GM12874 (cell line): ENCODE measurements around the gene EMC1.

Experiments
- TF ChIP-seq, protein P1 (sequence below): IDR thresholded peaks from 2 replicates; pipeline ENCODE4 v1.5.1; 2011; ENCODE audit warnings: low read depth, mild to moderate bottlenecking, control low read depth, low read length, moderate library complexity; ENCODE audit not compliant: insufficient read depth

The EMC1 gene

DNA sequence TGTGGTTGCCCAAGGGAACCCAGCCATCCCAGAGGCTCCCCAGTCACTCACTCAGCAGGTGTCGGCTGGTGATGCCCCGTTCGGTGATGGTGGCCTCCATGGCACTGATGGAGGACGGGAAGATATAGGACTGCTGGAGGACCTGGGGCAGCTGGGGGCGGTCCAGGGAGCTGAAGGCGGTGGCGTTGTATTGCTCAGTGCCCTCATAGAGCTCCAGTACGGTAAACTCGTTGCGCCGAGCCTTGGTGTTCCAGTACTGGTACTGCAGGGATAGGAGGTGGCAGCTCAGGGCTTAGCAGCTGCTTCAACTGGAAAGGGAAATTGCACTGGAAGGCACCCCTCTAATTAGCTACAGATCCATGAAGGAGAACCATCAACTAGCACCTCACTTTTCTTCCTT, 28.8 kb downstream of the EMC1 start:
- TF ChIP-seq, protein P1, sequence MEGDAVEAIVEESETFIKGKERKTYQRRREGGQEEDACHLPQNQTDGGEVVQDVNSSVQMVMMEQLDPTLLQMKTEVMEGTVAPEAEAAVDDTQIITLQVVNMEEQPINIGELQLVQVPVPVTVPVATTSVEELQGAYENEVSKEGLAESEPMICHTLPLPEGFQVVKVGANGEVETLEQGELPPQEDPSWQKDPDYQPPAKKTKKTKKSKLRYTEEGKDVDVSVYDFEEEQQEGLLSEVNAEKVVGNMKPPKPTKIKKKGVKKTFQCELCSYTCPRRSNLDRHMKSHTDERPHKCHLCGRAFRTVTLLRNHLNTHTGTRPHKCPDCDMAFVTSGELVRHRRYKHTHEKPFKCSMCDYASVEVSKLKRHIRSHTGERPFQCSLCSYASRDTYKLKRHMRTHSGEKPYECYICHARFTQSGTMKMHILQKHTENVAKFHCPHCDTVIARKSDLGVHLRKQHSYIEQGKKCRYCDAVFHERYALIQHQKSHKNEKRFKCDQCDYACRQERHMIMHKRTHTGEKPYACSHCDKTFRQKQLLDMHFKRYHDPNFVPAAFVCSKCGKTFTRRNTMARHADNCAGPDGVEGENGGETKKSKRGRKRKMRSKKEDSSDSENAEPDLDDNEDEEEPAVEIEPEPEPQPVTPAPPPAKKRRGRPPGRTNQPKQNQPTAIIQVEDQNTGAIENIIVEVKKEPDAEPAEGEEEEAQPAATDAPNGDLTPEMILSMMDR, result no peak

DNA sequence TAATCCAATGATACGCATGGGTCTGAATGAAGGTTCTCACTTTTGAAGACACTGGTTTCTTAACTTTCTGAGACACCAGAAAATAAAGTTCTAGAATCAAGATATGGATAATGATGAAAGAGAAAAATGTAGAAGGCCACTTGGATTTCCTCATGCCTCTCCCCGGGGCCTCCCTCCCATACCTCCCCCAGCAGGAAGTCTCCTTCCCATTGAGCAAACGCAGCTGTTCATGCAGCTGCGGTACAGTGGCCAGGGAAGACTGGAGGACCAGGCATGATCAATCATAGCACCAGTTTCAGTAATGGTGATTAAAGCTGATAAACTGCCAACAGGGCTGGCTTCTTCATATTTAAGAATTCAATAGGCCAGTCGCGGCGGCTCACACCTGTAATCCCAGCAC, 30.3 kb downstream of the EMC1 start:
- TF ChIP-seq, protein P1, result no peak

DNA sequence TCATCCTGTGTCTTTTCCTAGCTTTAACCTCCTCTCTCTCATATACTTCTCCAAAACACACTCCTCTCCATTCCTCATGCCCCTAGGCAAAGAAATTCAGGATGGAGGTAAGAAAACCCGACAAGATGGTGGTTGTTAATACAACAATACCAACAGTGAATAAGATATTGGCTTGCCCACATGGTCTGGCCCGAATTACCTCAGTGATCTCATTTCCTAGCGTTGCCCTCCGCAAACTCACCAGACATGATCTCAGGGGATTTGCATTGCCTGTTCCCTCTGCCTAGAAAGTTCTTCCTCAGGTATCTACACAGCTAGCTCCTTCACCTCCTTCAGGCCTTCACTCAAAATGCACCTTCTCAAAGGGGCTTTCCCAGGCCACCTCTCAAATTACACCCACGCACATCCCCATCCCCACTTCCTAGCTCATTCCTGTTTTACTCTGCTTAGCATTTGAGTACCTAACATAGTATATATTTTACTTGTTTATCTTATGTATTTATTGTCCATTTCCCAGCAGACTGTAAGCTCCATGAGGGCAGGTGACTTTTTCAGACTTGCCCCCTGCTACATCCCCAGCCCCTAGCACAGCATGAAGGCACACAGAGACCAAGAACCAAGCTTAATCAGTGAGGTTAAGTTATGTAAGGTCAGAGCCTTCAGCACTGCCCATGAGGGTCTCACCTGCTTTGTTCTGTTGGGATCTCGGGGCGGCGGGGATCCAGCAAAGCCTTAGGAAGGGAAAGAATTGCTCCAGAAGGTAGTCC, 31.1 kb downstream of the EMC1 start:
- TF ChIP-seq, protein P1, result no peak

DNA sequence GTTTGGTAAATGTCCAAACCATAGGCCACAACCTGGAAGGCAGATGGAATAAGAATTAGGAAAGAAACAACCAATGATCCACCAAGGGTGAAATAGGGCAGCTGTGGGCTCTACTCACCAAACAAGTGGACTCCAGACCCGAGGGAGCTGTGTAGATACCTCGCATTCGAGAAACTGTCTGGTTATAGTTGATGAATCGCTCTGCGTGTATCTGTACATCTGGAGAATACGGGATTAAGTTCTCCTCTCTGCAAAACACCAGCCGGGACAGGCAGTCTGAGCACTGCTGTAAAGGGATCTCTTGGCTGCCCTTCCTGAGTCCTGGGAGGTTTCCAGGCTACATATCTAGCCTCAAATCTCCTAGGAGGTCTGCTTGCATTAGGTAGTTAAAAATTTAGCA, 31.9 kb downstream of the EMC1 start:
- TF ChIP-seq, protein P1, result no peak

DNA sequence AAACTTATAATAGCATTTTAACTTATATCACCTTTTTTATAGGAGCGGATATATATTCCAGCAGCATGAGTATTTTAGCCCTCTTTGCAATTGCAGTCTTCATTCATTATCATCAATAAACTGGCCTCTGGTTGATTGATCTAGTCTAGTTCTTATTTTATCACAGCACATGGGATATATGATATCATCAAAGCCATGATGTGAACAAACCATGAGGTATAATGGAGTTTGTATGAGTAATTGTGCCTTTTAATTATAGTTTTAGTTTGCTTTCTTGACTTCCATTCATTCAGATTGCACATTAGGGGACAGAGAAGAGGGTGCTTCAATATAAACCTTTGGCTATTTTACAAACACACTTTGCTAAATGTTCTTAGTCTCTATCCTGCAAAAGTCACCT, 37.7 kb downstream of the EMC1 start:
- TF ChIP-seq, protein P1, result no peak

DNA sequence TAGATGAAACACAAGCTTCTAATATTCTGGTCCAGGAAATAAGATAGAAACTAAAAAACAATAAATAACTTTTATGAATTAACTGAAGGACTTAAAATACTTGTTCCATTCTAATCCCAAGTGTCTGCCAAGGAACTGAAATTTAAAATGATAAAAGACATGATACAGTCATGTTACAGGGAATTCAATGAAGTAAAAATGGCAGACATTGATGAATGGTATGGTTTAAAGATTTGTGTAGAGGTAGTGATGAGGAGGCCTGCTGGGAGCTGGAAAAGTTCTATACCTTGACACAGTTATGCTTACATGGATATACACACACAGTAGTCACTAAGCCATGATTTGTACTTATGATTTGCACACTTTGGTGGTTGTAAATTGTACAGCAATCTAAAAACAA, 39.2 kb downstream of the EMC1 start:
- TF ChIP-seq, protein P1, result no peak

DNA sequence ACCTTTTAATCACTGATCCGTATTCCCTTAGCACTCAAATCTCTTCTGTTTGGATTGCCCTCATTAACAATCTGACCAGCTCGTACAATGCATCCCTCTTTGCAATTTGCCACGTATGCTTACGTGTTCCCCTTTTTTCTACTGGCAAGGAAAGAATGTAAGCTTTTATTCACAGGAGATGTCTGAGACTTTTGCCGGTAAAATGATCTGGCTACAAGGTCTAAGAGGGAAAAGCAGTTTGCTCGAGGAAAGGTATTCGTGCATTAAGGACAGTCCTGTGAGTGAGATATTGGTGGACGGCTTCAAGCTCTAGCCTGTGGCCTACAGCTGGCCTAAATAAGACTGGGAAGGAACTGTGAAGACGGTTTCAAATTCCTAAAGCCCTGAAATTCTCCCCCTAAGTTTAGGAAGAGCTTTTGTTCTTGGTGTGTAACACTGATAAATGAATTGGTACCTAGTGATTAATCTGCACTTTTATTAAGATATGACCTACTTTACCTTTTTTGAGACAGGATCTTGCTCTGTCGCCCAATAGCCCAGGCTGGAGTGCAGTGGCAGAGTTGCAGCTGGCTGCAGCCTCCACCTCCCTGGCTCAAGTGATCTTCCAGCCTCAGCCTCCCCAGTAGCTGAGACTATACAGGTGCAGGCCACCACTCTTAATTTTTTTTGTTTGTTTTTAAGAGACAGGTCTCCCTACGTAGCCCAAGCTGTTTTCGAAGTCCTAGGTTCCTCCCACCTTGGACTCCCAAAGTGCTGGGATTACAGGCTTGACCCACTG, 40.4 kb downstream of the EMC1 start:
- TF ChIP-seq, protein P1, result no peak
